ENCODE data around the gene KIRREL3.

DNA sequence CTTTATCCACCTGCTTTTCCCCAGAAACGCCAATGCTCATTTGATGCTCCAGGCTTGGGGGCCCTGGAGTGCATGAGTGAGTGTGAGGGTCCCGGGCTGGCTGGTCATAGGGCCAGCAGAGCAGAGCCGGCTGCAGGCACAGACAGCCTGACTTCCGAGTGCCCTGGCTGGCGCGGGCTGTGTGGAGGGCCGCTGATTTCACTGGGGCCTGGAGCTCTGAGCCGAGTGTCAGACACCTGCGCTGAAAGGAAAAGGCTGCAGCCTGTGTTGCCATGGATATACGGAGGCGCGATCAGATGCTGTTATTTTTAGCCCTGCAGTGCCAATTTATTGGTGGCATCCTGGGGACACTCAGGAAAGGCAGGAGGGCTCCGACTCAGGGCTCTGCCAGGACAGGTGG is 557.5 kb downstream of the KIRREL3 start:
- TF ChIP-seq, protein P1, sequence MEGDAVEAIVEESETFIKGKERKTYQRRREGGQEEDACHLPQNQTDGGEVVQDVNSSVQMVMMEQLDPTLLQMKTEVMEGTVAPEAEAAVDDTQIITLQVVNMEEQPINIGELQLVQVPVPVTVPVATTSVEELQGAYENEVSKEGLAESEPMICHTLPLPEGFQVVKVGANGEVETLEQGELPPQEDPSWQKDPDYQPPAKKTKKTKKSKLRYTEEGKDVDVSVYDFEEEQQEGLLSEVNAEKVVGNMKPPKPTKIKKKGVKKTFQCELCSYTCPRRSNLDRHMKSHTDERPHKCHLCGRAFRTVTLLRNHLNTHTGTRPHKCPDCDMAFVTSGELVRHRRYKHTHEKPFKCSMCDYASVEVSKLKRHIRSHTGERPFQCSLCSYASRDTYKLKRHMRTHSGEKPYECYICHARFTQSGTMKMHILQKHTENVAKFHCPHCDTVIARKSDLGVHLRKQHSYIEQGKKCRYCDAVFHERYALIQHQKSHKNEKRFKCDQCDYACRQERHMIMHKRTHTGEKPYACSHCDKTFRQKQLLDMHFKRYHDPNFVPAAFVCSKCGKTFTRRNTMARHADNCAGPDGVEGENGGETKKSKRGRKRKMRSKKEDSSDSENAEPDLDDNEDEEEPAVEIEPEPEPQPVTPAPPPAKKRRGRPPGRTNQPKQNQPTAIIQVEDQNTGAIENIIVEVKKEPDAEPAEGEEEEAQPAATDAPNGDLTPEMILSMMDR (IDR thresholded peaks at IDR 0.05; ENCODE audit: low read depth, low read length): no peak
- no peak for TF ChIP-seq EZH2phosphoT487 (IDR thresholded peaks at IDR 0.05; ENCODE audit: low read depth)
